Liver (tissue), 9 donors: ENCODE data around the gene HAND2. TPM values are rescaled to one million over a fixed set of nuclear protein-coding genes. Genes with fewer than 3 reads are reported as not detected.

Experiments
- DNase-seq: peaks from one replicate; pipeline ENCODE4 v3.0.0-alpha.2; 2017; ENCODE audit warnings: low spot score
- H3K27ac ChIP-seq, 2 donors: one replicate each; pipeline ENCODE4 v1.7.0; 2013; ENCODE audit warnings: inconsistent platforms in 2 of 2, low read length in 2 of 2, control low read depth in 1 of 2, low read depth in 1 of 2, mild to moderate bottlenecking in 1 of 2
- H3K27me3 ChIP-seq, 4 donors: one replicate each; pipeline versions ENCODE4 v1.6.1 to v1.7.0; 2013; ENCODE audit warnings: low read length in 3 of 4, inconsistent platforms in 1 of 4, mild to moderate bottlenecking in 1 of 4, moderate library complexity in 1 of 4; ENCODE audit not compliant: control insufficient read depth in 4 of 4, insufficient read depth in 4 of 4
- H3K36me3 ChIP-seq, 4 donors: one replicate each; pipeline versions ENCODE4 v1.6.1 to v1.7.0; 2013; ENCODE audit warnings: low read length in 3 of 4, mild to moderate bottlenecking in 3 of 4, low read depth in 1 of 4, moderate library complexity in 1 of 4; ENCODE audit not compliant: control insufficient read depth in 4 of 4, insufficient read depth in 3 of 4
- H3K4me1 ChIP-seq, 4 donors: one replicate each; pipeline versions ENCODE4 v1.6.1 to v1.7.0; 2013; ENCODE audit warnings: low read length in 3 of 4, mild to moderate bottlenecking in 3 of 4, moderate library complexity in 1 of 4; ENCODE audit not compliant: control insufficient read depth in 4 of 4, insufficient read depth in 4 of 4
- H3K4me3 ChIP-seq, 3 donors: one replicate each; pipeline versions ENCODE4 v1.6.1 to v1.7.0; 2013; ENCODE audit warnings: low read length in 3 of 3, control low read depth in 1 of 3, low read depth in 1 of 3, mild to moderate bottlenecking in 1 of 3
- H3K9ac ChIP-seq, 2 donors: one replicate each; pipeline ENCODE4 v1.7.0; 2013; ENCODE audit warnings: low read length in 2 of 2, mild to moderate bottlenecking in 2 of 2, moderate library complexity in 2 of 2, control low read depth in 1 of 2, low read depth in 1 of 2
- H3K9me3 ChIP-seq, 4 donors: one replicate each; pipeline versions ENCODE4 v1.6.1 to v1.7.0; 2013; ENCODE audit warnings: low read length in 3 of 4; ENCODE audit not compliant: control insufficient read depth in 4 of 4
- ATF3 ChIP-seq: IDR thresholded peaks from 2 replicates; pipeline ENCODE4 v1.6.1; 2016; ENCODE audit warnings: antibody characterized with exemption
- CTCF ChIP-seq: fragments of 150-350 bp; IDR thresholded peaks from 2 replicates; pipeline ENCODE4 v1.5.1; 2017; ENCODE audit warnings: improper control_type of control experiment, low read depth, low read length; ENCODE audit not compliant: missing input control
- EGR1 ChIP-seq, 2 donors: IDR thresholded peaks; 2 replicates each; pipeline ENCODE4 v1.6.1; 2016 to 2018; ENCODE audit warnings: antibody characterized with exemption in 2 of 2, low read depth in 2 of 2
- FOXA1 ChIP-seq: IDR thresholded peaks from 2 replicates; pipeline ENCODE4 v1.6.1; 2016; ENCODE audit warnings: antibody characterized with exemption
- FOXA2 ChIP-seq: IDR thresholded peaks from 2 replicates; pipeline ENCODE4 v1.6.1; 2016; ENCODE audit warnings: antibody characterized with exemption
- GABPA ChIP-seq, 2 donors: IDR thresholded peaks in 1 of 2; conservative IDR thresholded peaks in 1 of 2; 2 replicates each; pipeline ENCODE4 v1.6.1; 2016; ENCODE audit warnings: antibody characterized with exemption in 2 of 2, mild to moderate bottlenecking in 1 of 2, moderate library complexity in 1 of 2
- HNF4A ChIP-seq, 2 donors: conservative IDR thresholded peaks; 2 replicates each; pipeline ENCODE4 v1.6.1; 2016; ENCODE audit warnings: antibody characterized with exemption in 2 of 2, mild to moderate bottlenecking in 2 of 2
- HNF4G ChIP-seq: IDR thresholded peaks from 2 replicates; pipeline ENCODE4 v1.6.1; 2016; ENCODE audit warnings: antibody characterized with exemption
- JUND ChIP-seq, 2 donors: IDR thresholded peaks; 2 replicates each; pipeline ENCODE4 v1.6.1; 2016; ENCODE audit warnings: antibody characterized with exemption in 2 of 2
- MAX ChIP-seq: IDR thresholded peaks from 2 replicates; pipeline ENCODE4 v1.6.1; 2016; ENCODE audit warnings: antibody characterized with exemption
- NR2F2 ChIP-seq: IDR thresholded peaks from 2 replicates; pipeline ENCODE4 v1.6.1; 2016; ENCODE audit warnings: antibody characterized with exemption
- RAD21 ChIP-seq, 2 donors: IDR thresholded peaks; 2 replicates each; pipeline ENCODE4 v1.6.1; 2016; ENCODE audit warnings: antibody characterized with exemption in 2 of 2, mild to moderate bottlenecking in 2 of 2
- REST ChIP-seq: IDR thresholded peaks from 2 replicates; pipeline ENCODE4 v1.6.1; 2016; ENCODE audit warnings: antibody characterized with exemption, mild to moderate bottlenecking
- RXRA ChIP-seq, 2 donors: IDR thresholded peaks; 2 replicates each; pipeline ENCODE4 v1.6.1; 2017 to 2018; ENCODE audit warnings: antibody characterized with exemption in 2 of 2, mild to moderate bottlenecking in 1 of 2
- SP1 ChIP-seq: IDR thresholded peaks from 2 replicates; pipeline ENCODE4 v1.6.1; 2018; ENCODE audit warnings: antibody characterized with exemption, mild to moderate bottlenecking
- TAF1 ChIP-seq: conservative IDR thresholded peaks from 2 replicates; pipeline ENCODE4 v1.6.1; 2016; ENCODE audit warnings: antibody characterized with exemption, mild to moderate bottlenecking
- YY1 ChIP-seq: IDR thresholded peaks from 2 replicates; pipeline ENCODE4 v1.6.1; 2016; ENCODE audit warnings: antibody characterized with exemption, mild to moderate bottlenecking
- ZBTB33 ChIP-seq: IDR thresholded peaks from 2 replicates; pipeline ENCODE4 v1.6.1; 2016; ENCODE audit warnings: antibody characterized with exemption
- WGBS: extraction: QIAGEN DNeasy Blood & Tissue Kit; methylation state at CpG from one replicate; pipeline ENCODE4 v1.1.7; 2013; 5-methylcytosine and 5-hydroxymethylcytosine counted together
- polyA plus RNA-seq, 2 donors: library from polyadenylated mRNA; stranded (reverse) in 1 of 2; unstranded in 1 of 2; fragments of 200-250 nt in 1 of 2; fragments of >200 nt in 1 of 2; fragmentation: Nextera tagmentation in 1 of 2; extraction: Ambion mirVana in 1 of 2; gene quantifications; one replicate each; pipeline versions ENCODE4 v1.2.1 to v1.2.3, GENCODE V29; 2013 to 2015
- total RNA-seq, 2 donors: library from RNA; depleted of rRNA; stranded (reverse); fragments of >200 nt; gene quantifications; one replicate each; pipeline ENCODE4 v1.2.3, GENCODE V29; 2014
- donor health status: healthy.
- donor health status: healthy.
- donor health status: healthy.
- donor health status: healthy.
- donor health status: healthy.

The HAND2 gene
- total and polyA plus RNA-seq, 4 donors = 2.1 to 4.7 (median 3.7) TPM

GRCh38 chr4:173564461-173564860 lies 34.4 kb upstream of the HAND2 start:
- H3K4me3 ChIP-seq = no peak overlapping the region
- no peak for DNase-seq
- no peak for TF ChIP-seq REST
- no peak for TF ChIP-seq JUND (IDR thresholded peaks at IDR 0.05)
- no peak for TF ChIP-seq EGR1 (IDR thresholded peaks at IDR 0.05; ENCODE audit: low read depth in 2 of 2)
- no peak for TF ChIP-seq MAX
- TF ChIP-seq ZBTB33 = no peak
- TF ChIP-seq RAD21 (IDR thresholded peaks at IDR 0.05) = no peak
- TF ChIP-seq ATF3 = no peak
- TF ChIP-seq YY1 = no peak
- TF ChIP-seq CTCF = no peak
- TF ChIP-seq FOXA1 = no peak
- no peak for TF ChIP-seq TAF1
- no peak for TF ChIP-seq HNF4G
- no peak for TF ChIP-seq RXRA (IDR thresholded peaks at IDR 0.05)
- no peak for TF ChIP-seq GABPA (IDR thresholded peaks at IDR 0.05 in 1 of 2, conservative IDR thresholded peaks at IDR 0.05 in 1 of 2)
- no peak for TF ChIP-seq NR2F2
- no peak for TF ChIP-seq SP1
- no peak for TF ChIP-seq HNF4A (conservative IDR thresholded peaks at IDR 0.05)
- no peak for TF ChIP-seq FOXA2
- H3K9ac ChIP-seq = no peak overlapping the region
- H3K27me3 ChIP-seq = no peaks in the 10 kb centered on the region
- H3K9me3 ChIP-seq = no peaks in the 10 kb centered on the region
- no peak overlapping the region for H3K27ac ChIP-seq
- WGBS = 64% methylated on average over 2 of the region's 2 CpGs
- H3K36me3 ChIP-seq = no peaks in the 10 kb centered on the region
- H3K4me1 ChIP-seq = no peaks in the 10 kb centered on the region
